NCI-H2107 (cell line): ENCODE data around the gene PDE4D.
"Not testable (repeated sequence)": the region's sequence is repeated elsewhere in the genome, so short reads cannot be mapped to it uniquely, and the experiment has no call there.

Experiments used
- DNase-seq: peaks from one replicate; lab custom pipeline; 2025; lab: John Stamatoyannopoulos, UW

Gene PDE4D

GRCh38 chr5:59605915-59606314 is 287.6 kb downstream of the PDE4D start:
- no peak for DNase-seq

DNA sequence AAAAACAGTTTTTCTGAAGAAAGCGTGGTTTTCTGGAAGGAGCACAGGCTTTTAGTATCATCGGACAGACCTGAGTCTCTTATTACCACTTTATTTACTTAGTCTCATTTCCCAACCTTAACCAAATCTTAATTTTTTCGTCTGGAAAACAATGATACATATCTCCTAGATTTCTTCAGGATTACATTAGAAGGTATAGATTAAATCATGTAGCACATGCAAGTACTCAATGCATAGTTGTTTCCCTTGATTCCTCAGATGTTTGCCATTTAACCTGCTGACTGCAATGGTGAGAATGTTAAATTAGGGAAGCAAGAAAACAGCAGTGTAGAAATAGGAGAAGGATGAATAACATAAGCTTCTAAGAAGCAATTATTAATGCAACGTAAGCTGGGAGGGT is 289.4 kb downstream of the PDE4D start:
- no peak for DNase-seq

DNA sequence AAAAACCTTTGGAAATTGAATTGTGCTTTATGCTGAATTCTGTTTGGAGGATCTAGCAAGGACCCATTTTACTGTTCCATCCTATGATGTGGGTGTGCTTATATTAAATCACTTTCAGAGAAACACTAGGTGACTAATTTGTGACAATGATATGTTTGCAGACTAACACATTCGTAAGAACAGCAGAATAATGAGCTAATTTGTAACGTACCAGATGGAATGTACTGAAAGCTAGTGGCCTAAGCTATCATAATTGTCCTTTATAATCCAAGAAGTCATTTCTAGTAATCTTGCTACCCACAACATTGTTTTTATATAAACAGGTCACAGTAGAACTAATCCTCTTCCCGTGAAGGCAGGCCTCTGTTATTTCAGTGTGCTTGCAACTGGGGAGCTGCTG is 292.5 kb downstream of the PDE4D start:
- DNase-seq: no peak

DNA sequence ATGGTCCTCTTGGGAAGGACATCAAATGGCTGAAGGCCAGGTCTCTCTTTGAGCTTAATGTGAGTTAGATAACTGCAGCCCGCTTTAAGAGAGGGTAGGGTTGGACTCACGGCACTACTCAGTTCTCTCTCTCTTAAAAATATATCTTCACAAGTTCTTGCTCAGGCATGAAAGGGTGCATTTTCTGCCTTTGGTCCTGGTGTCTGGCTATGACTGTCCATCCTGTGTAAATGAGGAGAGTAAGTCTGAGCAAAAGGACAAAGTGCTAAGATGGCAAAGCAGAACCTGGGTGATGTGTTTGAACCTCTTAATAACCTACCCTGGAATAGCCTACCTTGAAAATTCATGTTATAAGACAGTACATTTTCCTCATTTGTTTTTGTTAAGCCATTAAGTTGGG is 293.4 kb downstream of the PDE4D start:
- no peak for DNase-seq

DNA sequence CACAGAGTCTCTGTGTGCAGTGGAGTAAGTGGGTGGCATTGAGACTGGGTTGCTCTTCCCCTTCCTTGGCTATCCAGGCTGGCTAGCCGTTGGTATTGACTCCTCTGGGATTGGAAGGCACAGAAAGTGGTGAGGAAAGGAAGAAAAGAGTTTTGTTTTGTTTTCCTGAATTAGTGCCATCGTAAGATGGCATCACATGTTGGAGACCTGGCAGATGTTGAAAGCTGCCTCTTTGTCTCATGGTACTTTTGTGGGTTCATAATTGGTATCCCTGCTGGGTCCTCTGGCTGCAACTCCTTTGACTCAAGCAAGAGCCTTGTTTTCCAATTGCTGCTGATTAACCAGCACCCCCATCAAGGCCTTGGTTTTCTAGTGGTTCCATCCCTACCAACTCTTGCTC is 293.8 kb downstream of the PDE4D start:
- no peak for DNase-seq

DNA sequence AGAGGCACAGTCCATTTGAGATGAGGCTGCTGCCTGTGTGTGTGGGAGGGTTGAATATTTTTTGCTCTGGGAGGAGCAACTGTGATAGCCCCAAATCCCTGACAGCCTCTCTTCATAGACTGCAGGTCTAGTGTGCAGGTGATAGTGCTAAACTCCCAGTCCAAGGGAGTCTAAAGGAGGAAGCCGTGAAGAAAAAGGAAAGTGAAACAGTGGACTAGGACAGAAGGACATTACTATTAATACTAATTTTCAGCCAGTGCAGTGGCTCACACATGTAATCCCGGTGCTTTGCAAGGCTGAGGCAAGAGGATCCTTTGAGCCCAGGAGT is 295.0 kb downstream of the PDE4D start:
- DNase-seq: no peak

DNA sequence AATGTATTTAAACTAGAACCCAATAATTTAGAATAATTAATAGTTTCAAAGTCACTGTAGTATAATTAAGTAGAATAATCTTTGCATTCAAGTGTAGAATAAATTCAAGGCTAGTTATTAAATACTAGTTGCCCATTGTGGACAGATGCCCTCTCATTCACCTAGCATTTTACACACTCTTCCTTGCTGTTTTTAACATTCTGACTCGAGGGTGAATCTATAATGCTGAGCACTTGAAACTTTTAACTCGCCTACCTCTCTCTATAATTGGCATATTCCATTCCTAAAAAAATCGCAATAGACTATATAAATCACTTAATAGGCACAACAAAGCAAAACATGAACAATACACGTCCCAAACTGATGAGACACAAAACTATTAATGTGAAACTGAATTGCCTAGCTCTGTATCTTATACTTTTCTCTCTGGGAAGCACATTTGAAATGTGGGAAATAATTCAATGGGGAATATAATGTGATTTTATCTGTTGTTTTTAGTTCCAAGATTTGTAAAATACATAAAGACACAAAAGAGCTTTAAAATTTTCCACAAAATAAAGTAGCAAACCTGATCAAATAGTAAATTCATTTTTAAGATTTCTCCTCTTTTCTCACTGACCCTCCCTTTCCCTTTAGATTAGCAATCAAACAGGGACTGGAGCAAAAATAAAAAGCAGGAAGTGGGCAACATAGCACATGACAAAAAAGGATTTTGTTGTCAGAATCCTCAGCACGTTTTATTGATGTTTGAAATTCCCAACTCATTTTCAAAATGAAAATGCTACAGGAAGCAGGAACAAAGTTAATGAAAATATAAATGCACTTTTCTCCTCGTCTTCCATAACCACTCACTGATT is 295.6 kb downstream of the PDE4D start:
- DNase-seq: no peak

- no peak for DNase-seq
Measured at GRCh38 chr5:59596586-59597350, 296.8 kb downstream of the PDE4D start.

DNA sequence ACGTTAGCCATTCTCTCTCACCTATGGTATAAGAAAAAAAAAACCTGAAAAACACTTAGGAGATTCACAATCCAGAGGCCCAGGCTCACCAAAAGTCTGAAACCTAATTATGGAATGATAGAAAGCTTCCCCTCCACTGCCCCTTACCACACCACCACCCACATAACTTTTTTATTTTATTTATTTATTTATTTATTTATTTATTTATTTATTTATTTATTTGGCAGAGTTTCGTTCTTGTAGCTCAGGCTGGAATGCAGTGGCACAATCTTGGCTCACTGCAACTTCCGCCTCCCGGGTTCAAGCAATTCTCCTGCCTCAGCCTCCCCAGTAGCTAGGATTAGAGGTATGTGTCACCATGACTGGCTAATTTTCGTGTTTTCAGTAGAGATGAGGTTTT is 299.4 kb downstream of the PDE4D start:
- not testable (repeated sequence) for DNase-seq

- no peak for DNase-seq
Measured at GRCh38 chr5:59593439-59594007, 300.0 kb downstream of the PDE4D start.

DNA sequence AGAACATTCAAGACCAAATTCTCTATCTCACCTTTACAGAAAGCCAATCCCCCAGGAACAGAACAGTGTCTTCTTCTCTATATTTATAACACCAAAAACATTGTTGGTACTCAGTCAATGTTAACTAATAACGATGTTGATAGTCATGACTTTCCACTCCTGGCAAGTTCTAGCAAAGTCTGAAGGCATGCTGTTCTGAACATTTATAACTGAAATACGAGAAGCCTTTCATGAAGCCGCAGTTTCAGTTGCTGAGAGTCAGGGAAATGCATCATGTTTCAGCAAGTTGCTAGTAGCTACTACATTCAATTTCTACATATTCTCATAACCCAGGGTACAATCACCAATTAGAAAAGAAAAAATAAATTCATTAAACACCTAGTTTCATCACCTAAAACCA is 301.4 kb downstream of the PDE4D start:
- no peak for DNase-seq

- no peak for DNase-seq
Measured at GRCh38 chr5:59591162-59591561, 302.4 kb downstream of the PDE4D start.

DNA sequence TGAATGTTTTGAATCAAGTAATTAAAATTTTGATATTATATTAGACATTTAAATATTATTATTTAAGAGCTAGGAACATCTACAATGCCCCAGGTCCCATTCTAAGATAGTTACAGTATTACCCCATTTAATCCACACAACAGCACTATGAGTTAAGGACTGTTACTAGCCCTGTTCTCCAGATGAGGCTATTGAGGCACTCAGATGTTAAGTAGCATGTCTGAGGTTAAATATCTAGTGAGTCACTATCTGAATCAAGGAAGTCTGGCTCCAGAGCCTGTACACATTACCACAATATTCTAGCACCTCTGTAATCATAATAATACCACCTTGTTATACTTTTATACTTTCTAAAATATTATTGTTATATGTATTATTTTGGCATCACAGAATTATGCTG is 304.6 kb downstream of the PDE4D start:
- no peak for DNase-seq

DNA sequence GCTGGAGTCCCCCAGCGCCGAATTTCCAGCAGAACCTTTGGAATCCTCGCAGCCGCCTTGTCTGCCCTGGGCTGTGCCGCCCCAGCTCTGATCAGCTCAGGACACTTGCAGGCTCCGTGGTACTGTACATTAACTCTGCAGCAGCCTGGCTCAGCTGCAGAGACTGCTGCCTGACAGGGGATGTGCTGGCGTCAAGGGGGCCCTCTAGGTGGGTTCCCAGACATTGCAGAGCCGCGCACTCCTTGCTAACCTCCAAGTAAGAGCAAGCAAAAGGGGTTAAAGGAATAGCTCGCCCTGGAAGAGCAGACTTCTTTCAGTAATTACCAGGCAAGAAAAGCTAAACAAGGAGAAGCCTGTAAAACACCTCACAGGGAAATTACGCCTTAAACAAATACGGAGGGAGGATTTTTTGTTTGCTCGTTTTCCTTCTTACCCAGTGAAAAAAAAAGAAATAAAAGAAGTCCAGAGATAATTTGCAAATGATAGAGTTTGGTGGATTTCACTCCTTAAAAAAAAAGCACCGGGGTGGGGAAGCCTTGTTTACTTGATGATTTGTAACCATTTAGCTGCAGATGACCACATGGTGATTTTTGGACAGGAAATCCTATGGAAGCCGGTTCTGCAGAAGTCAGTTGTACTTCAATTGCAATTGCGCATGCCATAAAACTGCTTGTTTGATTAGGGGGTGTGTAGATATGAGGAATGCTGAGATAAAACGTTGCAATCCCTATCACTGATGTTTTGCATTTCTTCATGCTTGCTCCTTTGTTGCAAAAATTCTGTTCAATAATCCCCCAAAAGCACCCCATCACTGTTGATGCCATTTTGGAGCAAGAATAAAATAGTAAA is 305.8 kb downstream of the PDE4D start:
- peak; percentile 20 for DNase-seq

DNA sequence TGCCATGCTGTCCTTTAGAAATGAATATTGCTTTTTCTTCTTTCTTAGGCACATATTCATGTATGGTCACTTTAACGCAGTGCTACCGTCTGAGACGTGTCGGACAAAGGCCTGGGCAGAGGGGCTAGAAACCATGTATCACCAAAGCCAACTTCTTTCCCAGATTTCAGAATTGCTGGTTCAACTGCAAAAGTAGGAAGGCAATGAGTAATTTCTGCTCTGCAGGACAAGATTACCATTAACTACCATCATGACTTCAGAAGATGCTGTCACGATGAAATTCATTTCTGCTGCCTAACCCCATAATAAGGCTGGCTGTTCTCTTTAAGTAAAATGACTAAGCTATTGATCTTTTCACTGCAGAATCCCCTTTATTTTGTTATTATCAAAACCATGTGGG is 306.7 kb downstream of the PDE4D start:
- no peak for DNase-seq

DNA sequence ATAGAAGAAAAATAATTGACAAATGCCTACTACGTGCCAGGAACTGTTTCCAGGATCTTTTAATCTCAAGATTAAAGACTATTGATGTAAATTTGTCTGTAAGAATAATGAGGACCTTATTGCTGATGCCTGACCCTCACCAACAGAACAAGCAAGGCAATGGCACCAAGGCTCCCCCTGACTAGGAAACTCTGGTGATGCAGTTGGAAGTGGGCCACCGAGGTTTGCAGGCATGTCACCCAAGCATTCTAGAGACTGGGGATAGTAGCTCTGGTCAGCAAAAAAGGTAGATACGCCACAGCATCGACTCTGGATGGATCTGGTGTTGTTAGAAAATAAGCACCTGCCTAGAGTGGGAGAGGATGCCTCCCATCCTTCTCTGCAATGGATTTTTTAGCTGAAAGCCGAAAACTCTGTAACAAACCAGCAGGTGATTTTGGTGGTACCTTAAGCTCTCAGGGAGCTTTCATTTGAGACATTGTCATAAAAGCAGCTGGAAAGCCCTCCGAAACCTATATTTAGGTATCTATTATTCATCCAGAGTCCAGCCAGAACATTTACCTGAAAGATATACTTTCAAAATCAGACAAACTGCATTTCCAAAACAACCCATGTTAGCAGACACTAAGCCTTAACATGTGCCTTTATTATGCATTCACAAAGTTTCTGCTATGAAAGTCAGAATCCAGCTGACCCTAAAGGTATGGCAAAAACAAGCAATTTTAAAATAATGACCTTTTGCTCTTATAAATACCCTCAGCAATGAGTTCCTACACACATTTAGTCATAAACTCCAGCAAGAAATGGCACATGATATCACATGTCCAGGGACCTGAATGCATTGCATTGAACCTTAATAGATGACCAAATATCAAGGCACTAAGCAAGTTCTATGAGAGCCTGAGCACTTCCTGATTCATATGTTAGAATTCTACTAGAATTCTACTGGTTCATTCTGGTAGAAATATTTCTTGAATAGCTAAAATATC is 308.4 kb downstream of the PDE4D start:
- no peak for DNase-seq

GRCh38 chr5:59583810-59584562 is 309.5 kb downstream of the PDE4D start:
- DNase-seq: no peak

- DNase-seq: no peak
Measured at GRCh38 chr5:59583151-59583809, 310.2 kb downstream of the PDE4D start.

DNA sequence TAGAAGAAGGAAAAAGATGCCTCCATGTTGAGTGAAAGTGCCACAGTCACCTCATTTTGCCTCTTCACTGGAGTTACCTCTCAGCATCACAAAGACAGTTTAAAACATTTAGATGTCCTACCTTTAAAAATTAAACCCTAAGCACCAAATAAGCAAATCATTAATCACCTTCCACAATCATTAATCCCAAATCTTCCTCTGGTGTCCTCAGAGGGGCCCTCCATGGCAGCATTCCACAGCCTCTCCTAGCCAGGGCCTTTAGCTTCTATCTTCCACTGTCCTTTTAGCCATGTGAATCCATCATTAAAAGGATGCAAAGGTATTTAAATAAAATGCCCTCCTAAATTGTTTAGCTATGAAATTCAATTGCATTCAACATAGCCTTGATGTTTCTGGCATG is 310.8 kb downstream of the PDE4D start:
- no peak for DNase-seq

GRCh38 chr5:59579824-59580167 is 313.7 kb downstream of the PDE4D start:
- no peak for DNase-seq
